ENCODE measurements around the gene ADK.
A peak's percentile ranks its signal among the peaks of the same experiment; 100 is the strongest.

- TF ChIP-seq POLR2AphosphoS5 (IDR thresholded peaks at IDR 0.05; ENCODE audit: insufficient read depth, low read depth, low read length) (peak; percentile 47), CTCF (IDR thresholded peaks at IDR 0.05; ENCODE audit: extremely low read depth in 1 of 2, insufficient read depth in 1 of 2, low read depth in 1 of 2, low read length in 2 of 2) (no peak), MAX (IDR thresholded peaks at IDR 0.05; ENCODE audit: insufficient read depth, insufficient read length) (no peak), MYC (IDR thresholded peaks at IDR 0.05; ENCODE audit: low read depth, low read length) (no peak), EZH2 (IDR thresholded peaks at IDR 0.05; ENCODE audit: borderline replicate concordance, low read depth, low read length, severe bottlenecking) (no peak), POLR2A (IDR thresholded peaks at IDR 0.05; ENCODE audit: low read depth, low read length) (peak; percentile 37)
Observed at GRCh38 chr10:74227697-74228424, 76.8 kb downstream of the ADK start.

All from endothelial cell of umbilical vein (primary cell).